G401.6 (cell line): ENCODE data around the gene GSG1L.
A peak's percentile ranks its signal among the peaks of the same experiment; 100 is the strongest.
"Not testable (repeated sequence)": the region's sequence is repeated elsewhere in the genome, so short reads cannot be mapped to it uniquely, and the experiment has no call there.

Source experiments
- FAIRE-seq: peaks from 2 replicates; lab custom pipeline; 2012; peaks lifted over from hg19 to GRCh38; lab: Jason Lieb, UNC

GSG1L gene

DNA sequence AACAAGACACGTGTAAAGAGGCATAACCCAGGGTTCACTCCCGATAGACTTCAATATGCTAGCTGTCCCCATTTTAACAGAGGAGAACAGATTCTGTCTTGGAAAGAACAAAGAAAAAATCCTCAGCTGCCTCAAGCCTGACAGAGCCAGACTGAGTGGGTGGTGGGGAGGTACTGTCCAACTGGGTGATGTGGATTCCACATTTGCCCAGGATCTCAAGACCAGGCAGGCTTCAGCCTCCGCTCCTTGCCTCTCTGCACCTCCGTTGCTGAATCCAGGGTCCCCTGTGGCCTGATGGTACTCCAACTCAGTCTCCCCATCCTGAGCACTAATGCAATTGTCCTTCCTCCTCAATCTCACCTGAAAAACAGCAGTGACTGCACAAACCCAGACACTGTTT, 163.8 kb downstream of the GSG1L start:
- no peak for FAIRE-seq

DNA sequence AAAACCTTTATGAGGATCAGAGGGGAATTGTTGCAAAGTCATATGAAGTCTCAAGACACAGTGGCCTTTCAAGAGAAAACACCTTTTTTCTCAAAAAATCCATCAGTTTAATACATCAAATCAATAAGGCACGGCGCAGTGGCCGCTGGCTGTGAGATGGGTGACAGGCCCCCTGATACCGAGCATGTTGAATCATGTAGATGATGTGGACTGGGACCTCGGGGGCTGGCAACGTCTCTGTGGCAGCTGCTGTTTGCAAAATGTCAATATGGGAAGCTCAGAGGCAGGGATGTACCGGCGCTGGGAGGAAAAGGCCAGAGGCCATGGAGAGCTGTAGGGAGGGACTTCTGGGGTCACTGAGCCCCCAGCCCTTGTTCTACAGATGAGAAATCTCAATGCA, 169.1 kb downstream of the GSG1L start:
- no peak for FAIRE-seq

DNA sequence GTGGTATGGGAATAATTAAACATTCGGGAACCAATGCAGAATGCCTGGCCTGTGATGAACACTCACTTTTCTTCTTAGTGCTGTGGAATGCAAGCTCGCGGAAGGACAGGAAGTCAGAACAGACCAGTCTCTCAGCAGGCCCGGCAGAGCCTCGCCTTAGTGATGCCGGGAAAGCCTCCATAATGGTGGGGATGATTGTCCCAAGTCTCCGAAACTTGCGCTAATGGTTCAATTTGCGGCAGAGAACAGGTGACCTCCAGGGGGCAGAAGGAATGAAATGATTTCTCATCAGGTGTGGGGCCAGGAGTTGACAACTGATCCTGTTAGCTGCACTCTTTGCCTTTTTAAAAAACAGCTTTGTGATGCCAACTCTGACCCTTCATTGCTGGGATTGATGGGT, 170.6 kb downstream of the GSG1L start:
- FAIRE-seq: no peak

DNA sequence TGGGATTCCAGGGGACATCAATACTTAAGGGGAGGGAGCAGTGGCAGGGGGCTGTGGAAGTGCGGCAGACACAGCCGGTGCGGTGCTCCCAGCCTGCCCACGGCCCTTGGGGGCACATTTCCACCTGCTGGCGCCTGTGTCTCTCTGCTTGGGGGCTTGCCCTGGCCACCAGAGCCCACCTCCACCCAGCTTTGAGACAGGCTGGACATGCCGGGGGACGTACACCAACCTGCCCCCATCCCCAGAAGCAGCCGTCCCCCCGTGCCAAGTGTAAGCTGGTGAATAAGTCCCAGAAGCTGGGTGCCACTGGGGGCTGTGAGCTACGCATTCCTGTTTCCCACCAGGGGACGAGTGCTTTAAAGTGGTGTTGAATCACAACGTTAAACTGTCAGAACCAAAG, 172.6 kb downstream of the GSG1L start:
- no peak for FAIRE-seq

DNA sequence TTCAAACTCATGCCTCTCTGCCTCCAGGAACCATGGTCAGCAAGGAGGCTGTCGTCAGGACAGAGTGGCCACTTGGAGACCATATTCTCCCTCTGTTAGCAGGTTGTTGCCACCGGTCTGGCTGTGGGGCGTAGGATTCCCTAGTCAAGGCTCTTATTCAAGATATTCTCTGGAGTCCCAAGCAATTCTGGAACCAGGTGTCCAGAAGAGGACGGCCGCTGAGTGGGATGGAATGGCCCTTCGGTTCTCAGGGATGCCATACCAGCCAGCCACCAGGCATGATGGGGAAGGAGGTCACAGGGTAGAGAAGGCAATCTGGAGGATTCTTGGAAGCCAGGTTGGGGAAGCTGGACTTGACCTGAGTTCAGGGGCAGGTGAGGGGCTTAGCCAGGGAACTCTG, 173.5 kb downstream of the GSG1L start:
- FAIRE-seq: no peak

DNA sequence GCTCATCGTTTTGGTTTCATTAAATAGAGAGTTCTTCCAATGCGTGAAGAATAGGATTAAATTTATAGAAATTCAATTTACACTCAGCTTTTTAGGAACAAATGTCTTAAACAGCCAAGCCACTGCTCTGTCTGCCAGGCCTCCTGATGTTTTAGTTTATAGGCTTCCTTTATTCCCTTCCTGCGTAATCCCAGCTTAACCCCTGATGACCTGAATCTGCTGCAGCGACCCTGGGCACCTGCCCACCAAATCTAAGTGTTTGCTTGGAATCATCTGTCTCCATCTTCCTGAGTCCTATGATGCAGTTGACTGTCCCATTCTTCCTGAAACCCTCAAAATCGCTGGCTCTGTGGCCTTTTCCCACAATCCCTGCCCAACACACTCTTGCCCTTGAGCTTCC, 179.9 kb downstream of the GSG1L start:
- no peak for FAIRE-seq

DNA sequence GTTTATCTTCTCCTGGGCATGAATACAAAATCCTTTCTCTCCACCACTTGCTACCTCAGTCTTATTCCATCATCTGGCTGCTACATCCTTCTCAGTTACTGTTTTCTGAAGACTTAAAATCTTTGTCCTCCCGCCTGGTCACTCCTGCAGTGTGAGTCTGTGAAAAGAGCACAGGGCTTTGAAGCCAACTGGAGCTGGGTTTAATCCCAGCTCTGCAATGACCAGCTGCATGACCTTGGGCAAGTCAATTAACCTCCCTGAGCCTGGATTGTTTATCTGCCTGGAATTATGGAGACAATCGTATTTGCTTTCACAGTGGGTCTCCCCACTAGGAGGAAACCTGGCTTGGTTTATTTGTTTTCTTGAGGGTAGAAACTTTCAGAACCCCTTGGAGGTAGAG, 183.2 kb downstream of the GSG1L start:
- FAIRE-seq: no peak

DNA sequence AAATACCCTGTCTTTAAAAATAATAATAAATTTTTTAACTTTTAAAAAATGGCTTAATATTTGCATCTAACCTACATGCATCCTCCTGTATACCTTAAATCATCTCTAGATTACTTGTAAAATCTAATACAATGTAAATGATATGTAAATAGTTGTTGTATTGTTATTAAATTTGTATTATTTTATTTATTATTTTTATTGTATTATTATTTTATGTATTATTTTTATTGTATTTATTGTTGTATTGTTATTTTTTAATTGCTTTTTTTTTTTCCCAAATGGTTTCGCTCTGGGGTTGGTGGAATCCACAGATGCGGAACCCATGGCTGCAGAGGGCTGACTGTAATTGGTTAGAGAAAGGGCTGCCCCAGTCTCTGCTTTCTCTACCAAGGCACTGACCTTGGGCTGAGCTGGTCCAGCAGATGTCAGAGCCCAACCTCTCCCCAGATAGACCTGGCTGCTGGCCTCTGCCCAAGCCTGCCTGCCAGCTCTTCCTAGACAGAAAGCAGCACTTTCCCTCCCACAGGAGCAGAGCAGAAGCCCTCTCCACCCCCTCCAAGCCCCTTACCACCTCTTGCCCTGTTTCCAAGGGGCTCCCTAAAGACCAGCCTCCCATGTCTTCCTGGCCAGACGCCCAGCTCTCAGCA, 183.8 kb downstream of the GSG1L start:
- FAIRE-seq: peak; percentile 76

DNA sequence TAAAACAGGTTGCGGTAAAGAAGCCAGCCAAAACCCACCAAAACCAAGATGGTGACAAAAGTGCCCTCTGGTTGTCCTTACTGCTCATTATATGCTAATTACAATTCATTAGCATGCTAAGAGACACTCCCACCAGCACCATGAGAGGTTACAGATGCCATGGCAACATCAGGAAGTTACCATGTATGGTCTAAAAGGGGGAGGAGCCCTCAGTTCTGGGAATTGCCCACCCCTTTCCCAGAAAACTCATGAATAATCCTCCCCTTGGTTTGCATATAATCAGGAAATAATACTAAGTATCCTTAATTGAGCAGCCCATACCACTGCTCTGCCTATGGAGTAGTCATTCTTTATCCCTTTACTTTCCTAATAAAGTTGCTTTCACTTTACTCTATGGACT, 190.9 kb downstream of the GSG1L start:
- FAIRE-seq: not testable (repeated sequence)

DNA sequence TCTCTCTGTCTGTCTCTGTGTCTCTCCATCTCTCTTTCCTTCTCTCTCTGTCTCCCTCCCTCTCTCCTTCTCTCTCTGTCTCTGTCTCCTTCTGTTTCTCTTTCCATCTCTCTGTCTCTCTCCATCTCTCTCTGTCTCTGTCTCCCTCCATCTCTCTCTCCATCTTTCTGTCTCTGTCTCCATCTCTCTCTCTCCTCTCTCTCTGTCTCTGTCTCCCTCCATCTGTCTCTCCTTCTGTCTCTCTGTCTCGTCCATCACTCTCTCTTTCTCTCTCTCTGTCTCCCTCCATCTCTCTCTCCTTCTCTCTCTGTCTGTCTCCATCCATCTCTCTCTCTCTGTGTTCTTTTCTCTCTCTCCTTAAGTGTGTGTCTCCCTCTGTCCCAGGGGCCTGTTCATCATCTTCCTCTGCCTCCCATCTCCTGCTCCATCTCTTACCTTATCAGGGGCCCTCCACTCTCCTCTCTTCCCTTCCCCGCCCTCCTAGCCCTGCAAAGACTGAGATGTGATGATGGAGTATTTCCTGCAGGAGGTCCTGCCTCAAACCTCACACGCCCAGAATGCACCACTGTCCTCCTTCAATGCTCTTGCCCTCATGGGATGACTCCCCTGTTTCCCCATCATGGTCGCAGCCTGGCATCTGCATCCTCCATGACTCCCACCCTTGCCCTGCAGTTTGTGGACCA, 193.3 kb downstream of the GSG1L start:
- FAIRE-seq: no peak

DNA sequence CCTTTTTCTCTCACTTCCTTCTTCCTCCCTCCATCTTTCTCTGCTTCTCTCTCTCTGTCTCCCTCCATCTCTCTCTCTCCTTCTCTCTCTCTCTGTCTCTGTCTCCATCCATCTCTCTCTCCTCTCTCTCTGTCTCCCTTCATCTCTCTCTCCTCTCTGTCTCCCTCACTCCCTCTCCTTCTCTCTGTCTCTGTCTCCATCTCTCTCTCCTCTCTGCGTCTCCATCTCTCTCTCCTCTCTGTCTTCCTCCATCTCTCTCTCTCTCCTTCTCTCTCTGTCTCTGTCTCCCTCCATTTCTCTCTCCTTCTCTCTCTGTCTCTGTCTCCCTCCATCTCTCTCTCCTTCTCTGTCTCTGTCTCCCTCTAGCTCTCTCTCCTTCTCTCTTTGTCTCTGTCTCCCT, 194.1 kb downstream of the GSG1L start:
- FAIRE-seq: no peak

DNA sequence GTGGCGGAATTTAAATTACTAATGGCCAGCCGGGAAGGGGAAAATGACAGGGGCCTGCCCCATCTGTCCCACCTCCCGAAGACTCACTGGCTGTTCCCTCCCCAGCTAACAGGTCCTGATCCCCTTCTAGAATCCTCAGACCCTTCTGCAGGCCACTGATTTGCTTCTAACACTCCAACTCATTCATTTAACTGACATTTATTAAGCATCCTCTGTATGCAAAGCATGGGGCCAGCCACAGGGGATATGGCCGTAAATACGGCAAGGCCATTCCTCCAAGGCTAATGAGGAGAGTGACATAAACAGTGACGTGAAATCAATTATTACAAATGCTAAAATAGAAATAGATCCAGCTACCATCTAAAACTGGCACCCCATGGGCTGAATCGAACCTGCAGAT, 195.3 kb downstream of the GSG1L start:
- no peak for FAIRE-seq

DNA sequence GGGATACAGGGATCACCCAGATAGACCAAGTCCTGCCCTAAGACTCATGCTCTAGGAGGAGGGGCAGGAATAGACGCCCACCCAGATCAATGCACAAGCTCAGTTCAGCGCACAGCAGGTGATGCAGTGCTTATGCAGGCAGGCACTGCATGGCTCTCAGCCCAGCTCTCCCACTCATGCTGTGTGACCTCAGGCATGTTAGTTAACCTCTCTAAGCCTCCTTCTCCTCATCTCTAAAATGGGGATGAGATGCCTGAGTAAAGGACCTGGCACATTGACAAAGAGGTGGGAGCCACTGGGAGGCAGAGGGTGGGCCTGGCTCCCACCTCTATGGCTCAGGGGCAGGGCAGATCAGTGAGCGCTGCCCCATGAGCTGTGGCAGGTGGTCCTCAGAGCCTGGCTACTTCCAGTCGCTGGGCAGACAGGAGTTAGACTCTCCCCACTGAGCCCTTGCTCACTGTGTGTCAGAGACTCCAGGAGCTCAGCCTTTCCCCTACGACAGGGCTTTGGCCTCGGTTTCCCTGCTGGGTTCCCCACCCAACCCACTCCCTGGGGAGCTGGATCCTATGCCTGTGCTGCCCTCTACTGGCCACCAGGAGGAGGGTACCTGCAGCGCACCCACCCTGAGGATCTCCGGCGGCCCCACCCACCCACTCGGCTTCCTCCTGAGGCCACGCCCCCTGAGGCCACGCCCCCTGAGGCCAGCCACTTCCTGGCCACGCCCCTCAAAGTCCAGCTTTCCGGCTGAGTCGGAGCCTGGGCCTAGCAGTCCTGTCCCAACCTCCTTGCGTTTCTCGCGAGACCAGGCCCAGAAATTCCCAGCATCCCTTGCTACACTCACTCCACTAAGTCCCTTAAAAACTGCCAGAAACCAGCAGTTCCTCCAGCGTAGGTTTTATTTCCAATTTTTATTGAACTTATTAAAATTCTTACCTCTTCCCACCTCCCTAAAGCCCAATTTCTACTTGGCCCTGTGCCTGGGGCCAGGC, 196.1 kb downstream of the GSG1L start:
- FAIRE-seq: no peak

DNA sequence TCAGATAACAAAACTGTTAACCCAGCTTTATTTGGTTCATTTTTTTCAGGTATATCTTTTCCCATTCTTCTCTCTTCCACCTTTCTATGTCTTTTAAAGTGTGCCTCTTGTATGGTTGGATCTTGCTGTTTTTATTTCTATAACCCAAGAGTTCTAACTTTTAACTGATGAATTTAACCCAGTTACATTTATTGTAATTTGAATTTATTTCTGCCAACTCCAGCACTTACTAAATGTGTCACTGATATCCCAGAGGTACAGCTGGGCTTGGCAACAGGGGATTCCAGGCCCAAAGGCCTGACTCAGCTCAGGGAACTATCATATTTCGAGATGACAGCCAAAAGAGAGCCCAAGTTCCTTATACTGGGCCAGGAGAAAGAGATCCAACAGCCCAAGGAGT, 200.1 kb downstream of the GSG1L start:
- no peak for FAIRE-seq

DNA sequence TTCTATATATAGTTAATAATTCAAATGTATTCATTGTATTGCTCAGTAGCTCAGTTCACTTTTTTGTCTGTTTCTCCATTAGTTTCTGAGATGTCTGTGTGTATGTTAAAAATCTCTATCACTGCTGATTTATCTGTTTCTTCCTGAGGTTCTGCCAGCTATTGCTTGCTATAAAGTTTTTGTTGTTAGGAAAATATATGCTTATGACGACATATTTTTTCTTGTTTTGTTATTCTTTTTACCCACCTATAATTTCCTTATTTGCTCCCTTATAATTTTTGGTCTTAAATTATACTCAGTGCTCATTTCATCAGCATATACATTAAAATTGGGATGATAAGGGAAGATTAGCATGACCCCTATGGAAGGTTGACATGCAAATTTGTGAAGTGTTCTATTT, 200.6 kb downstream of the GSG1L start:
- no peak for FAIRE-seq

DNA sequence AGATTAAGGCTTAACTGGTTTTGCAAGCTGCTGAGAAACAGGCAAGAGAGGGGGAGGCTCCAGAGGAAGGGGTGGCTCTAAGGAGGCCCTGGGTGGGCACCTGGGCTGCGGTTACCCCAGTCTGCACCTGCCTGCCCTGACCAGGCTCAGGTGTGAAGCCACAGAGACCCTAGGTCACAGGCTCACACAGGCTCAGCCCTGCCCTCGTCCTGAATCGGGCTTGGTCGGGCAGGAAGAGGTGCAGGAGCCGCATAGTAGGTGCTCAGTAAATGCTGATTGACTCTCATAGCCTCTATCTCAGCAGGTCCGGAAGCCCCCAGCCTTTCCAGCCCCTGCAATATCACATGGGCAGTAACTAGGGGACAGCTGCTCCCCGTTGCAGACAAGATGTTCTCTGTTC, 203.4 kb downstream of the GSG1L start:
- FAIRE-seq: no peak

DNA sequence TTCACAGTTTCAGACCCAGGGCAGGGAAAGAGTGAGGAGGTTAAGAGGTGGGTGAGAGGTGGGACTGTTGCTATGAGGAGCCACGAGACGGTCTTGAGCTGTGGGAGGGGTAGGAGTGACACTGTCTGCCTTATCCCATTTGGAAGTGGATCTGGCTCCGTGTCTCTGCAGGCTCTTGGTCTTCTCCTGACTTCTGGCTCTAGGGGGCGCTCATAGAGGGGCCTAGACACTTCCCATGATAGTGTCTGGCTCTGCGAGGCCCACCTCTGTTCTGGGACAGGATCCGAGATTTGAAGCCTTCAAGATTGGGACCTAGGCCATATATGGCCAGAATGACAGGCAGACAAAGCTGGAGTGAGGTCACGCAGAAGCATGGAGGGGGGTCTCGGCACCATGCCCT, 204.5 kb downstream of the GSG1L start:
- no peak for FAIRE-seq

DNA sequence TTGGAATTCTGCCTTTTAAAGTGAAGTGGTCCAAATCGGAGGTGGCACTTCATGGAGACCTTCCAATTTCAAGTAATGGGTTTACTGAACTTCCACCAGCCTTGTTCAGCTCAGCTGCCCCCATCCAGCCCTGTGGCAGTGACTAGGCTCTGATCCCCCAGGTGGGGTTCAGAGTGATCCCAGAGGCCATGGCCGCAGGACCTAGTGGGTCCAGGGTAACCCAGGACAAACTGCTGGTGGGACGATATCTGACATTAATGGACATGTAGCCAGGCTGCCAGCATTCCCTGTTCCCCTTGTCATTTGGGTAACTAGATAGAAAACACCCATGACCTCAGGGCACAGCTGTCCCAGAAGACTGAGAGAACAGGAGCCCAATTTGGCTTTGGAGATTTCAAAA, 209.9 kb downstream of the GSG1L start:
- no peak for FAIRE-seq

DNA sequence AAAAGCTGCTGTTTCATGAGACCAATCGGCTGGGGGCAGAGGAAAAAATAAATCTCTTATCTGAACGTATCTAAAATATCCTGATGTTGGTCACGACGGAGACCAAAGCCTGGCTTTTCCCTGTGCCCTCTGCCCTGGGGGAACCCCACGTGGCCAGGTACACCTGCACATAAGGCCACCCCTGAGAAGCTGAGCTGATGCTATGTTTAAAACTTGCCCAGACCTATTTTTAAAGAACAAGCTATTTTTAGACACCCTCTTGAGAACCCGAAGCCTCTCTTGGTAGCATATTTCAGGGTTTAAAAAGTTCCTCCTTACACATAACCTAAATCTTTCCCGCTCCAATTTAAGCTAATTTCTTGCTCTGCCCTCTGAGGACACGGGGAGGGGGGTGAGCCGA, 210.4 kb downstream of the GSG1L start:
- no peak for FAIRE-seq

DNA sequence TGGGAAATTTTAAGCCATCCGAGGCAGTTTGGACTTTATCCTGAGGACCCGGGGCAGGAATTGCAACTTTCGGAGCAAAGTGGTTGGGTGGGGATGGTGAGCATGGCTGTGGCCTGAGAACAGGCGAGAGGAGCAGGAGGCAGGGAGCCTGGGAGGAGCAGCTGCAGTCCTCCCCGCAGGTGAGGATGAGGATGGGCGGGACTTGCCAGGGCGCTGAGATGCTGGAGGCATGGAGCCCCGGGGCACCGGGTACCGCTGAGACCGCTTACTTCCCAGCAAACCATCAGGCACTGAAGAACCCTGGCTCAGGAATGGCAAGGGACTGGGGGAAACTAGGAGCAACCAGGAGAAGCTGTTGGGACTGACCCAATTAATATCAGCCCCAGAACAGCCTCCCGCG, 210.8 kb downstream of the GSG1L start:
- FAIRE-seq: no peak

DNA sequence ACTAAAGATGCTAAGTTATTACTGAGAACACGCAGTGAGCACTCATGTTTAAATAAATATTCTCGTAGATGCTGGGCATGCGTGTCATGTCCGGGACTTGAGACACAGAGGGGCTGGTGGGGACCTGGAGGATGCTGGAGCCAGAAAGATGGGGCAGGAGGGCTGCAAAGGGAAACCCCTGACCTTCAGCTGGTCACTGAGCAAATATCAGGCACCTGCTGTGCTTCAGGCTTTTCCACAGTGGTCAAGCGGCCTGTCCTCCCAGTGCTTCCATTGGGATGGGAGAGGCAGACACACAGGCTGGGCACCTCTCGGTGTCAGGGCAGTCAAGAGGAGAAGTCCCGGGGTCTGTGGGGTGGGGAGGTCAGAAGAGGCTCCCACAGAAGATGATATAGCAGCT, 211.4 kb downstream of the GSG1L start:
- FAIRE-seq: no peak

DNA sequence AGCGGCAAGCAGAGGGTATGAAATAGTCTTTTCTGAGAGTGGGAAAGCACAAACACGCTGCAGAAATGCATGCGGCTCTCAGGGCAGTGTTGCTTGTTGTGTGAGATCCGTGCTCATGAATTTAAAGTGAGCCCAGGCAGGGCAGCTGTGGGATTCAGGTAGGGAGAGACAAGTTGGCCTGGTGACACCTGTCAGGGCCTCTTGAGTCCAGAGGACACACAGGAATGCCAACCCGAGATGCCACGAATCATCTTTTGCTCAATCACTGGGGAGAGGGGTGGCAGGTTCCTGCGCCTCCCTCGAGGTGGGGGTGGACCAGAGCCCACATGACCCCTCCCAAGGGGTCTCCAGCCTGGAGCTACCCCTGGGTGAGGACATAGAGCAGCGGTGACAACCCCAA, 211.9 kb downstream of the GSG1L start:
- FAIRE-seq: no peak

DNA sequence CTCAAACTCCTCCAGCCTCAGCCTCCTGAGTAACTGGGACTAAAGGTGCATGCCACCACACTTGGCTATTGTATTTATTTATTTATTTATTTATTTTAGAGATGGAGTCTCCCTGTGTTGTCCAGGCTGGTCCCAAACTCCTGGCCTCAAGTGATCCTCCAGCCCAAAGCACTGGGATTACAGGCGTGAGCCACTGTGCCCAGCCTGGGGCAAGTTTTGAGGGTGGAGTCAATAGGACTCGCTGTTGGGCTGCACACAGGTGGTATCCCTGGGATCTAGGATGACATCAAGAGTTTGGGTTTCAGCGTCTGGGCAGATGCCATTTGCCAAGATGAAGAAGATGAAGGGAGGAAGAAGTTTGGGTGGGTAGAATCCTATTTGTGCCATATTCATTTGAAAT, 213.9 kb downstream of the GSG1L start:
- FAIRE-seq: no peak
